Measurements from ENCODE around the gene UGT3A1. TPM values are rescaled to one million over a fixed set of nuclear protein-coding genes. Genes with fewer than 3 reads are reported as not detected.
"Not testable (repeated sequence)": the region's sequence is repeated elsewhere in the genome, so short reads cannot be mapped to it uniquely, and the experiment has no call there.

UGT3A1 gene
- total RNA-seq, 2 donors from 2014 or later: not detected

DNA sequence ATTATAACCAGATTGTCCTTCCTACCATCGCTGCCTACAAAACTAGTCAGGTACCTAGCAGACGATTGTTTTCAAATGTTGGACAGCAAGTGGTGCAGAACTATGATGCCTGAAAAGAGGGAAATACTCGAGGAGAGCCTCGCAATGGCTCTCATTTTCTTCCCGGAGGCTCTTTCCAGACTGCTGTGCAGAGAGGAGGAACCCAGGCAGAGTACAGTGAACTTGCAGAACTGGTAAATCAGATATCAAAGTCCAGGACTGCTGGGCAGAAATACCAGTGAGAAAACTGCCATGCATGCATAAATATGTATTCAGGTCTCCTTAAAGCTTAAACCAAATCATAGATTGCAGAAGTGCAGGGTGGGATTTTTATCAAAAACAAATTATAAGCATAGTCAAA lies 26.4 kb upstream of the UGT3A1 start:
- Mint-ChIP-seq H3K27ac (no peak overlapping the region), H3K4me1 (ENCODE audit: low read depth) (no peaks in the 10 kb centered on the region), H3K9me3 (peaks cover 12 to 15% of the 10 kb centered on the region in 2 donors), H3K27me3 (ENCODE audit: low read depth) (no peaks in the 10 kb centered on the region), H3K36me3 (ENCODE audit: insufficient read depth in 2 of 2) (peaks cover 7 to 8% of the 10 kb centered on the region in 2 donors), H3K4me3 (no peak overlapping the region)
- ATAC-seq (replicated peaks in 1 of 2) (no peak), DNase-seq (no peak)

DNA sequence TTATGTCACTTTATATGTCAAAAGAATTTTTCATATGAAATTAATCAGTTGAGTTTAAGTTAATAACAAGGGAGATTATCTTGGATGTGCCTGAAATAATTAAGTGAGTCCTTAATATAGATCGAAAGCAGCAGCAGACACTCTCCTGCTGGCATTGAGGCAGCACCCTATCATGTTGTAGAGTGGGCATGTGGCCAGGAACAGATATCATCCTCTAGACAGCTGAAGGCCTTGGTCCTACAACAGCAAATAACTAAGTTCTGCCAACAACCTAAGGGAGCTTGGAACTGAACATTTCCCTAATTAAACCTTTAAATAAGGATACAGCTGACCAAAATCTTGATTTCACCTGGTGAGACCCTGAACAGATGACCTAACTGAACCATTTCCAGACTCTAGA lies 25.8 kb upstream of the UGT3A1 start:
- no peaks in the 10 kb centered on the region for H3K27me3 Mint-ChIP-seq (ENCODE audit: low read depth)
- no peak overlapping the region for H3K4me3 Mint-ChIP-seq
- peaks cover 14 to 17% of the 10 kb centered on the region in 2 donors for H3K9me3 Mint-ChIP-seq
- H3K4me1 Mint-ChIP-seq (ENCODE audit: low read depth): no peaks in the 10 kb centered on the region
- H3K36me3 Mint-ChIP-seq (ENCODE audit: insufficient read depth in 2 of 2): peaks cover 9% of the 10 kb centered on the region in 2 donors
- ATAC-seq (replicated peaks in 1 of 2) (no peak), DNase-seq (no peak)
- H3K27ac Mint-ChIP-seq: no peak overlapping the region

GRCh38 chr5:36013182-36013581 lies 22.0 kb upstream of the UGT3A1 start:
- Mint-ChIP-seq H3K27me3 (ENCODE audit: low read depth) (no peaks in the 10 kb centered on the region), H3K4me3 (no peak overlapping the region), H3K4me1 (ENCODE audit: low read depth) (no peaks in the 10 kb centered on the region), H3K27ac (no peak overlapping the region), H3K9me3 (peaks cover 18 to 26% of the 10 kb centered on the region in 2 donors), H3K36me3 (ENCODE audit: insufficient read depth in 2 of 2) (peaks cover 9 to 13% of the 10 kb centered on the region in 2 donors)
- no peak for ATAC-seq (replicated peaks in 1 of 2)
- DNase-seq: no peak

DNA sequence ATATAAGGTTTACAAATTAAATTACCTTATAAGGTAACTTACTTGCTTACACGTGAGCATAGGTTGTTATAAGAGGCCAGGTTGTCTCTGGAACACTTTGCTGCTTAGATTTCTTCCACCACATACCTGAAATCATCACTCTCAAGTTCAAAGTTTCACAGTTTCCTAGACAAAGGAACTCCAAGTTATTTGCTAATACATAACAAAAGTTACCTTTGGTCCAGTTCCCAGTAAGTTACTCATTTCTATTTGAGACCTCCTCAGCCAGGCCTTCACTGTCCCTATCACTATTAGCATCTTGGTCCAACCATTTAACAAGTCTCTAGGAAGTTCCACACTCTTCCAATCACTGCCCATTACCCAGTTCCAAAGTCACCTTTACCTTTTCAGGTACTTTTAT lies 18.5 kb upstream of the UGT3A1 start:
- DNase-seq: no peak
- Mint-ChIP-seq H3K4me3 (no peak overlapping the region), H3K4me1 (ENCODE audit: low read depth) (no peaks in the 10 kb centered on the region), H3K9me3 (peaks cover 10 to 21% of the 10 kb centered on the region in 2 donors), H3K27ac (no peak overlapping the region), H3K36me3 (ENCODE audit: insufficient read depth in 2 of 2) (peaks cover 9% of the 10 kb centered on the region in 2 donors), H3K27me3 (ENCODE audit: low read depth) (peaks cover under 1% of the 10 kb centered on the region)
- ATAC-seq (replicated peaks in 1 of 2): no peak

- H3K27ac Mint-ChIP-seq: no peak overlapping the region
- no peaks in the 10 kb centered on the region for H3K4me1 Mint-ChIP-seq (ENCODE audit: low read depth)
- H3K4me3 Mint-ChIP-seq: no peak overlapping the region
- H3K27me3 Mint-ChIP-seq (ENCODE audit: low read depth): peaks cover 8% of the 10 kb centered on the region
- H3K36me3 Mint-ChIP-seq (ENCODE audit: insufficient read depth in 2 of 2): peaks cover 1 to 4% of the 10 kb centered on the region in 2 donors
- H3K9me3 Mint-ChIP-seq: peaks cover 6 to 8% of the 10 kb centered on the region in 2 donors
- DNase-seq (no peak), ATAC-seq (replicated peaks in 1 of 2) (no peak)
Measured at GRCh38 chr5:36007366-36007765, 16.2 kb upstream of the UGT3A1 start.

GRCh38 chr5:36006163-36006562 lies 15.0 kb upstream of the UGT3A1 start:
- no peak for ATAC-seq (replicated peaks in 1 of 2)
- Mint-ChIP-seq H3K9me3 (peaks cover 6 to 8% of the 10 kb centered on the region in 2 donors), H3K4me3 (no peak overlapping the region), H3K27ac (no peak overlapping the region), H3K36me3 (ENCODE audit: insufficient read depth in 2 of 2) (peaks cover 0 to 4% of the 10 kb centered on the region in 2 donors), H3K4me1 (ENCODE audit: low read depth) (no peaks in the 10 kb centered on the region), H3K27me3 (ENCODE audit: low read depth) (peaks cover 8% of the 10 kb centered on the region)
- DNase-seq: no peak

- Mint-ChIP-seq H3K27ac (no peak overlapping the region), H3K4me1 (ENCODE audit: low read depth) (no peaks in the 10 kb centered on the region), H3K36me3 (ENCODE audit: insufficient read depth in 2 of 2) (no peaks in the 10 kb centered on the region), H3K4me3 (no peak overlapping the region), H3K27me3 (ENCODE audit: low read depth) (peaks cover 8% of the 10 kb centered on the region), H3K9me3 (peaks cover 0 to 1% of the 10 kb centered on the region in 2 donors)
- ATAC-seq (replicated peaks in 1 of 2) (no peak), DNase-seq (no peak)
Measured at GRCh38 chr5:36001032-36001431, 9.8 kb upstream of the UGT3A1 start.

- H3K9me3 Mint-ChIP-seq: peaks cover 0 to 1% of the 10 kb centered on the region in 2 donors
- no peaks in the 10 kb centered on the region for H3K4me1 Mint-ChIP-seq (ENCODE audit: low read depth)
- DNase-seq (no peak), ATAC-seq (replicated peaks in 1 of 2) (no peak)
- peaks cover 6% of the 10 kb centered on the region for H3K27me3 Mint-ChIP-seq (ENCODE audit: low read depth)
- H3K36me3 Mint-ChIP-seq (ENCODE audit: insufficient read depth in 2 of 2): no peaks in the 10 kb centered on the region
- no peak overlapping the region for H3K4me3 Mint-ChIP-seq
- no peak overlapping the region for H3K27ac Mint-ChIP-seq
Measured at GRCh38 chr5:35999547-35999946, 8.4 kb upstream of the UGT3A1 start.

GRCh38 chr5:35996076-35996475 lies 4.9 kb upstream of the UGT3A1 start:
- Mint-ChIP-seq H3K36me3 (ENCODE audit: insufficient read depth in 2 of 2) (no peaks in the 10 kb centered on the region), H3K27ac (no peak overlapping the region), H3K4me1 (ENCODE audit: low read depth) (no peaks in the 10 kb centered on the region), H3K27me3 (ENCODE audit: low read depth) (peaks cover 14% of the 10 kb centered on the region), H3K9me3 (no peaks in the 10 kb centered on the region), H3K4me3 (no peak overlapping the region)
- no peak for ATAC-seq (replicated peaks in 1 of 2)
- no peak for DNase-seq

GRCh38 chr5:35990520-35990919 lies 670 bp downstream of the UGT3A1 start:
- Mint-ChIP-seq H3K36me3 (ENCODE audit: insufficient read depth in 2 of 2) (no peaks in the 10 kb centered on the region), H3K4me1 (ENCODE audit: low read depth) (no peaks in the 10 kb centered on the region), H3K27ac (no peak overlapping the region), H3K9me3 (no peaks in the 10 kb centered on the region), H3K27me3 (ENCODE audit: low read depth) (peaks cover 36% of the 10 kb centered on the region), H3K4me3 (no peak overlapping the region)
- ATAC-seq (replicated peaks in 1 of 2) (no peak), DNase-seq (no peak)

DNA sequence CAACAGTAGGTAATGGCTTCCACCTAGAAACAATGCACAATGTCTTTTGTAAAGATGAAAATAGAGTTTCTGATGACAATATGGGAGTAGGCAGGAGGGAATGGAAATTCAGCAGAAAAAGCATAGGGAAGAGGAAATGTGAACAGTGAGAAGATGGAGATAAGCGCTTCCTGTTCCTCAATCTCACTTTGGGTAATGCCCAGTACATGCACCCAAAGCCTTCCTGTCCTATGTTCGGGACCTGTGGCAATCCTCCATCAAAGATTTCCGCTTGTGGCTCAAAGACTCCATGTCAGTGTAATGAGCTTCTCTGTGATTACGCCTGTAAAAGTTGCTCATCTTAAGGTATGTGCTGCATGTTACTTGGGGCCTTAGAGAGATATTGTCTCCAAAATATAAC lies 2.7 kb downstream of the UGT3A1 start:
- no peak for DNase-seq
- H3K4me1 Mint-ChIP-seq (ENCODE audit: low read depth): no peaks in the 10 kb centered on the region

DNA sequence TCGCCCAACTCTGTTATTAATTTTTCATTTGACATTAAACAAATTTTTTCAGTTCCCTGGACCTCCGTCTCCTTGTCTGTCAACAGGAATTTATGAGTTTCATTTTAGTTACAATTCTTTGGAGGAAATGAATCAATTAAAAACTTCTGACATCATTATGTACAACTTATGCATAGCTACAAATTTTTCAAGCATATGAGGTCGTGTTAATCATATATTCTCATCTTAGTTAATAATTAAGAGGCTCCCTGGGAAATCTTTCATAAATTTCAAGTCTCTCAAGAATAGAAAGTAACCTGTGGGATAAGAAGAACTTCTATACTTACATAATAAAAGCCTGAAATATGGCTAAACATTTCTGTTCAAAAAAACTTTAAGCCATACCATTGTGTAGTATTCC lies 3.4 kb downstream of the UGT3A1 start:
- no peaks in the 10 kb centered on the region for H3K4me1 Mint-ChIP-seq (ENCODE audit: low read depth)
- ATAC-seq (replicated peaks in 1 of 2): no peak

More for the DNA sequence above, 2.7 kb downstream of the UGT3A1 start:
- Mint-ChIP-seq H3K4me3 (no peak overlapping the region), H3K9me3 (no peaks in the 10 kb centered on the region), H3K27me3 (ENCODE audit: low read depth) (peaks cover 36% of the 10 kb centered on the region), H3K27ac (no peak overlapping the region), H3K36me3 (ENCODE audit: insufficient read depth in 2 of 2) (no peaks in the 10 kb centered on the region)
- ATAC-seq (replicated peaks in 1 of 2): no peak

DNA sequence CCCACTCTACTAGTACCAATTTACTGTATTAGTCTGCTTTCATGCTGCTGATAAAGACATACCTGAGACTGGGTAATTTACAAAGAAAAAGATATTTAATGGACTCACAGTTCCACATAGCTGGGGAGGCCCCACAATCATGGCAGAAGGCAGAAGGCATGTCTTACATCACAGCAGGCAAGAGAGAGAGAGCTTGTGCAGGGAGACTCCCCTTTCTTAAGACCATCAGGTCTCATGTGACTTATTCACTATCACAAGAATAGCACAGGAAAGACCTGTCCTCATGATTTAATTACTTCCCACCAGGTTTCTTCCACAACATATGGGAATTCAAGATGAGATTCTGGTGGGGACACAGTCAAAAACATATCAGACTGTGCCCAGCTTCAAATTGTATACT lies 11.5 kb downstream of the UGT3A1 start:
- H3K27me3 Mint-ChIP-seq (ENCODE audit: low read depth): no peaks in the 10 kb centered on the region
- H3K4me1 Mint-ChIP-seq (ENCODE audit: low read depth): no peaks in the 10 kb centered on the region
- peaks cover 12 to 14% of the 10 kb centered on the region in 2 donors for H3K9me3 Mint-ChIP-seq
- no peak overlapping the region for H3K27ac Mint-ChIP-seq
- DNase-seq (no peak), ATAC-seq (replicated peaks in 1 of 2) (no peak)
- no peak overlapping the region for H3K4me3 Mint-ChIP-seq
- H3K36me3 Mint-ChIP-seq (ENCODE audit: insufficient read depth in 2 of 2): peaks cover 1 to 8% of the 10 kb centered on the region in 2 donors

More for the DNA sequence above, 3.4 kb downstream of the UGT3A1 start:
- no peak overlapping the region for H3K4me3 Mint-ChIP-seq
- peaks cover 0 to 1% of the 10 kb centered on the region in 2 donors for H3K36me3 Mint-ChIP-seq (ENCODE audit: insufficient read depth in 2 of 2)
- H3K27me3 Mint-ChIP-seq (ENCODE audit: low read depth): peaks cover 36% of the 10 kb centered on the region
- no peak for DNase-seq
- no peak overlapping the region for H3K27ac Mint-ChIP-seq
- H3K9me3 Mint-ChIP-seq: peaks cover 2% of the 10 kb centered on the region in 2 donors

GRCh38 chr5:35976859-35977258 lies 14.3 kb downstream of the UGT3A1 start:
- DNase-seq; H3K27ac Mint-ChIP-seq; H3K4me1 Mint-ChIP-seq (ENCODE audit: low read depth); H3K36me3 Mint-ChIP-seq (ENCODE audit: insufficient read depth in 2 of 2); ATAC-seq (replicated peaks in 1 of 2); H3K9me3 Mint-ChIP-seq; H3K4me3 Mint-ChIP-seq; H3K27me3 Mint-ChIP-seq (ENCODE audit: low read depth): not testable (repeated sequence)
